ENCODE measurements around the gene SP100. TPM values are rescaled to one million over a fixed set of nuclear protein-coding genes. Genes with fewer than 3 reads are reported as not detected.

The SP100 gene
- total RNA-seq (2012; rRNA removed) (69.0 and 82.5 TPM in 2 replicates), polyA plus RNA-seq (2012; rRNA removed) (42.5 and 50.6 TPM in 2 replicates), Bru-seq, nascent RNA (percentile 82 among the genes with signal in this experiment), BruChase-seq, experiment 1, labeled RNA remaining after a 6-hour chase (percentile 69 among the genes with signal in this experiment), BruChase-seq, experiment 2, labeled RNA remaining after a 2-hour chase (percentile 76 among the genes with signal in this experiment)
- 9.2 and 19.8 TPM in 2 replicates for polyA plus RNA-seq (2012; cell fraction: cytosol; rRNA removed)
- 5.2 and 60.9 TPM in 2 replicates for polyA plus RNA-seq (2012; cell fraction: nucleus; rRNA removed; ENCODE audit: low replicate concordance)
- long read RNA-seq, transcript SP100-204 (15 exons, 1,898 nt), result major isoform, 35 of 73 reads
- long read RNA-seq, transcript SP100-205 (14 exons, 1,802 nt), result minor isoform, 8 of 73 reads
- long read RNA-seq, partial matches to known transcripts, result 8 of 73 reads
- long read RNA-seq, other reads (novel, unspliced or antisense), result 19 of 73 reads

- peak within 1 kb of the TSS; percentile 91 for H3K56ac ChIP-seq (ENCODE audit: extremely low read depth, insufficient read depth, low read length)
- intact Hi-C loops (cut with micrococcal nuclease), result loop anchor here (5.0 to 10.0 kb wide), 4 partner anchors 201 to 396 kb away; partner anchors contain the start of genes CAB39 and SP110
- H2BK5ac ChIP-seq (ENCODE audit: low read depth, low read length, poor library complexity, severe bottlenecking), result peak within 1 kb of the TSS; percentile 99
- peak within 1 kb of the TSS; percentile 100 for H4K5ac ChIP-seq (ENCODE audit: low read depth, low read length)
- H4K91ac ChIP-seq (ENCODE audit: insufficient read depth, low read depth, low read length), result peak within 1 kb of the TSS; percentile 99
- peak within 1 kb of the TSS; percentile 96 for H2AK5ac ChIP-seq (ENCODE audit: low read depth, low read length)
- H3K4me2 ChIP-seq (ENCODE audit: low read depth, low read length), result peak within 1 kb of the TSS; percentile 89
- in situ Hi-C loops (cut with MboI; ENCODE audit: low sequenced_read_pairs), result loop anchor here (25.0 kb wide), 1 partner anchor 396 kb away; no protein-coding TSS in a partner anchor
- peak within 1 kb of the TSS; percentile 98 for H3K18ac ChIP-seq (ENCODE audit: low read depth, low read length)
- H3K9ac ChIP-seq (ENCODE audit: low read depth, low read length), result peak within 1 kb of the TSS; percentile 83
- H2AFZ ChIP-seq (replicated peaks; ENCODE audit: low read length, poor library complexity), result peak within 1 kb of the TSS; percentile 91
- TF ChIP-seq RAD21 (IDR thresholded peaks at IDR 0.05; ENCODE audit: low read length), result no peak
- TF ChIP-seq BHLHE40 (IDR thresholded peaks at IDR 0.05; ENCODE audit: low read depth, low read length), result peak; percentile 70
- no peak for TF ChIP-seq CEBPB (IDR thresholded peaks at IDR 0.05; ENCODE audit: low read depth, low read length)
- TF ChIP-seq MXI1 (IDR thresholded peaks at IDR 0.05; ENCODE audit: borderline replicate concordance, low read depth, low read length), result no peak; the same call in 1 of the 2 replicates
- TF ChIP-seq USF2 (IDR thresholded peaks at IDR 0.05; ENCODE audit: low read depth, low read length), result peak; percentile 89
- no peak for TF ChIP-seq CTCF (conservative IDR thresholded peaks at IDR 0.05; ENCODE audit: low read depth, low read length)
- no peak for TF ChIP-seq CHD1 (IDR thresholded peaks at IDR 0.05; ENCODE audit: low read depth, low read length)
- peak; percentile 29; the same call in 1 of the 2 replicates for TF ChIP-seq FOS (IDR thresholded peaks at IDR 0.05; ENCODE audit: low read depth, low read length)
- TF ChIP-seq POLR2A (IDR thresholded peaks at IDR 0.05; ENCODE audit: low read depth, low read length), result peak; percentile 88
- no peaks in the 10 kb centered on the region for H3K27me3 ChIP-seq (ENCODE audit: control insufficient read depth, insufficient read depth, low read length)
- H3K4ac ChIP-seq (ENCODE audit: low read depth, low read length), result peak within 1 kb of the TSS; percentile 100
- peak within 1 kb of the TSS; percentile 89 for H3K27ac ChIP-seq (ENCODE audit: insufficient read depth, low read length)
- H3K4me3 ChIP-seq (ENCODE audit: insufficient read depth, low read depth, low read length), result peak within 1 kb of the TSS; percentile 62
- dilution Hi-C loops (cut with HindIII; ENCODE audit: low sequenced_read_pairs, unreplicated experiment), result no loop called here
- peaks cover 3% of the 10 kb centered on the region; the same call in 1 of the 2 replicates for H4K20me1 ChIP-seq (ENCODE audit: insufficient read depth, low read length)
- ChIA-PET POLR2A (ENCODE audit: unreplicated experiment) (no interaction called here), CTCF (no interaction called here)
- peak; percentile 83 for DNase-seq
- no CpG with 5 or more reads among the region's 12 CpGs for WGBS, 2 experiments (ENCODE audit: extremely low coverage in 2 of 2, insufficient read length in 1 of 2)
- peak within 1 kb of the TSS; percentile 98 for H2BK120ac ChIP-seq (ENCODE audit: low read depth, low read length)
- H4K8ac ChIP-seq (ENCODE audit: low read depth in 2 of 2, low read length in 2 of 2), result peak within 1 kb of the TSS; percentile 87 to 98
- H3K9me3 ChIP-seq (ENCODE audit: control insufficient read depth, insufficient read depth, low read length), result no peaks in the 10 kb centered on the region
- peak; percentile 73 for ATAC-seq (ENCODE audit: low read depth)
- H3K23ac ChIP-seq (ENCODE audit: low read depth, low read length), result peak within 1 kb of the TSS; percentile 96
- H3K79me1 ChIP-seq (ENCODE audit: low read depth in 1 of 2, low read length in 2 of 2), result peaks cover 15 to 38% of the 10 kb centered on the region in 2 experiments; a peak in 3 of 4 replicates
- peak within 1 kb of the TSS; percentile 97 for H3K14ac ChIP-seq (replicated peaks; ENCODE audit: low read depth, low read length)
- H2AK9ac ChIP-seq (replicated peaks; ENCODE audit: low read depth, low read length, poor library complexity), result peak within 1 kb of the TSS; percentile 99
- peaks cover 9% of the 10 kb centered on the region for H3K4me1 ChIP-seq (ENCODE audit: control insufficient read depth, insufficient read depth, low read length)
- peaks cover 7% of the 10 kb centered on the region for H3K9me1 ChIP-seq (ENCODE audit: insufficient read depth, low read length)
- peak within 1 kb of the TSS; percentile 90; the same call in 2 of the 3 replicates for H2BK15ac ChIP-seq (ENCODE audit: low read depth, low read length)
- TSS peak; percentile 33 for BruUV-seq (replicated peaks)
- peak within 1 kb of the TSS; percentile 88 for H2BK20ac ChIP-seq (ENCODE audit: low read depth, low read length)
- H3K36me3 ChIP-seq (ENCODE audit: control insufficient read depth, insufficient read depth, low read length), result no peaks in the 10 kb centered on the region
Measured at GRCh38 chr2:230416061-230416721, at the start of gene SP100. SP100 (plus strand) TSS chr2:230416201; CDS start chr2:230416297, 96 bp downstream.
